Endothelial cell of umbilical vein (primary cell): Measurements from ENCODE around the gene FLVCR2. TPM values are rescaled to one million over a fixed set of nuclear protein-coding genes. Genes with fewer than 3 reads are reported as not detected.

Experiments used
- BruUV-seq: library from RNA; stranded (reverse); fragments of 400-500 nt; replicated peaks from 2 replicates; lab custom pipeline; 2021; lab: Mats Ljungman, UMichigan
- CTCF ChIA-PET: fragments of 300-600, 350-600 bp; sonication (Branson Sonifier 250); formaldehyde crosslinking; loops from one replicate; lab custom pipeline; 2021; ENCODE audit warnings: antibody characterized with exemption, inconsistent platforms; lab: Charles Lee
- POLR2A ChIA-PET: fragments of 300-600, 350-600 bp; sonication (Branson Sonifier 250); formaldehyde crosslinking; loops from one replicate; lab custom pipeline; 2021; ENCODE audit warnings: antibody characterized with exemption, inconsistent platforms; lab: Charles Lee
- DNase-seq: peaks from one replicate; pipeline ENCODE4 v3.0.0-alpha.2; 2011; ENCODE audit warnings: low read depth, low spot score
- FAIRE-seq: peaks from 2 replicates; lab custom pipeline; 2011; peaks lifted over from hg19 to GRCh38; lab: Jason Lieb, UNC
- H2AFZ ChIP-seq: 2 replicates; pipeline ENCODE4 v1.6.0; 2012; ENCODE audit warnings: low read depth, low read length, control low read depth, inconsistent platforms
- H3K27ac ChIP-seq: 2 replicates; pipeline ENCODE4 v1.5.1; 2011; ENCODE audit warnings: low read depth, mild to moderate bottlenecking, control low read depth, low read length, moderate library complexity; ENCODE audit not compliant: insufficient read depth
- H3K27me3 ChIP-seq, 2 experiments: 2 replicates each; pipeline versions ENCODE4 v1.6.0 to v1.6.1; 2011; ENCODE audit warnings: low read length in 2 of 2, mixed read lengths in 1 of 2; ENCODE audit not compliant: control insufficient read depth in 2 of 2, insufficient read depth in 2 of 2
- H3K36me3 ChIP-seq, 2 experiments: 2 replicates in 1 of 2; 3 replicates in 1 of 2; pipeline ENCODE4 v1.5.1; 2011; ENCODE audit warnings: low read length in 2 of 2, mild to moderate bottlenecking in 1 of 2, moderate library complexity in 1 of 2; ENCODE audit not compliant: control insufficient read depth in 2 of 2, insufficient read depth in 2 of 2; ENCODE audit errors: extremely low read depth in 1 of 2
- H3K4me1 ChIP-seq: 3 replicates; pipeline ENCODE4 v1.5.1; 2011; ENCODE audit warnings: mild to moderate bottlenecking, low read length; ENCODE audit not compliant: control insufficient read depth, insufficient read depth; ENCODE audit errors: extremely low read depth
- H3K4me2 ChIP-seq: 2 replicates; pipeline ENCODE4 v1.6.1; 2011; ENCODE audit warnings: low read length, control low read depth, mixed read lengths; ENCODE audit not compliant: insufficient read depth
- H3K4me3 ChIP-seq, 3 experiments: fragments of 200-600 bp in 1 of 3; sonication (generic), shearing (Covaris generic) in 1 of 3; replicated peaks in 1 of 3; 2 replicates each; pipeline ENCODE4 v1.5.1; 2011 to 2016; ENCODE audit warnings: control low read depth in 3 of 3, low read length in 3 of 3, mild to moderate bottlenecking in 2 of 3, inconsistent platforms in 1 of 3, low read depth in 1 of 3, moderate library complexity in 1 of 3; ENCODE audit not compliant: insufficient read depth in 1 of 3
- H3K79me2 ChIP-seq: 2 replicates; pipeline ENCODE4 v1.6.0; 2012; ENCODE audit warnings: low read length, inconsistent platforms; ENCODE audit not compliant: control insufficient read depth, insufficient read depth
- H3K9ac ChIP-seq: replicated peaks from 2 replicates; pipeline ENCODE3; 2011; ENCODE audit warnings: low read length, control low read depth; ENCODE audit not compliant: insufficient read depth; ENCODE audit errors: extremely low read depth
- H3K9me1 ChIP-seq: replicated peaks from 3 replicates; pipeline ENCODE4 v1.6.0; 2011; ENCODE audit warnings: mild to moderate bottlenecking, low read length; ENCODE audit not compliant: control insufficient read depth, insufficient read depth; ENCODE audit errors: extremely low read depth
- H3K9me3 ChIP-seq: replicated peaks from 2 replicates; pipeline ENCODE4 v1.5.1; 2012; ENCODE audit warnings: low read length, inconsistent platforms; ENCODE audit not compliant: control insufficient read depth, insufficient read depth
- H4K20me1 ChIP-seq: replicated peaks from 2 replicates; pipeline ENCODE3; 2011; ENCODE audit warnings: mild to moderate bottlenecking, low read length; ENCODE audit not compliant: control insufficient read depth, insufficient read depth; ENCODE audit errors: extremely low read depth
- EZH2 ChIP-seq: IDR thresholded peaks from 2 replicates; pipeline ENCODE4 v1.6.1; 2012; ENCODE audit warnings: borderline replicate concordance, low read depth, mild to moderate bottlenecking, moderate library complexity, low read length, inconsistent platforms; ENCODE audit not compliant: severe bottlenecking
- FOS ChIP-seq: IDR thresholded peaks from 2 replicates; pipeline ENCODE4 v1.6.1; 2011; ENCODE audit warnings: mild to moderate bottlenecking, low read length, moderate library complexity, borderline replicate concordance; ENCODE audit not compliant: insufficient read depth
- GATA2 ChIP-seq: IDR thresholded peaks from 2 replicates; pipeline ENCODE4 v1.7.0; 2011; ENCODE audit warnings: low read depth, mild to moderate bottlenecking, moderate library complexity, mixed read lengths, low read length; ENCODE audit not compliant: insufficient read length, insufficient read depth
- JUN ChIP-seq: IDR thresholded peaks from 2 replicates; pipeline ENCODE4 v1.6.1; 2011; ENCODE audit warnings: borderline replicate concordance, low read depth; ENCODE audit not compliant: insufficient read length, insufficient read depth
- MYC ChIP-seq: IDR thresholded peaks from one replicate; pipeline ENCODE4 v1.6.1; 2011; ENCODE audit warnings: mild to moderate bottlenecking, low read depth, low read length
- POLR2A ChIP-seq: IDR thresholded peaks from 2 replicates; pipeline ENCODE4 v1.6.1; 2012; ENCODE audit warnings: low read depth, mild to moderate bottlenecking, control low read depth, low read length
- POLR2AphosphoS5 ChIP-seq: IDR thresholded peaks from 2 replicates; pipeline ENCODE4 v1.6.1; 2012; ENCODE audit warnings: low read depth, mild to moderate bottlenecking, control low read depth, low read length, moderate library complexity; ENCODE audit not compliant: insufficient read depth
- dilution Hi-C: fragments of 300-500 bp; cut with MboI; formaldehyde crosslinking; loops from one replicate; pipeline ENCODE4 v1.15.0; 2019; ENCODE audit warnings: low sequenced_read_pairs; ENCODE audit not compliant: extremely low pct_ligation_motif_present
- intact Hi-C: fragments of 100-400 bp; cut with micrococcal nuclease; formaldehyde crosslinking; loops from one replicate; pipeline ENCODE4 v1.10.0; 2022
- polyA plus RNA-seq, 4 experiments: library from polyadenylated mRNA; depleted of rRNA in 3 of 4; stranded (reverse) in 3 of 4; unstranded in 1 of 4; fragments of >200 nt; gene quantifications; 2 replicates each; pipeline versions ENCODE4 v1.2.1 to v1.2.3, GENCODE V29; 2011 to 2012; ENCODE audit warnings: missing spikeins in 1 of 4
- total RNA-seq: library from RNA; stranded (reverse); gene quantifications from 2 replicates; pipeline ENCODE4 v1.2.3, GENCODE V29; 2021
- TF ChIP-seq, protein P1 (sequence below), 2 donors: IDR thresholded peaks; 1 replicate in 1 of 2; 2 replicates in 1 of 2; pipeline ENCODE4 v1.5.1; 2011; ENCODE audit warnings: low read length in 2 of 2, mild to moderate bottlenecking in 2 of 2, moderate library complexity in 2 of 2, control low read depth in 1 of 2, inconsistent platforms in 1 of 2, low read depth in 1 of 2; ENCODE audit not compliant: insufficient read depth in 1 of 2; ENCODE audit errors: extremely low read depth in 1 of 2
- TF ChIP-seq, protein P2 (sequence below): IDR thresholded peaks from 2 replicates; pipeline ENCODE4 v1.6.1; 2011; ENCODE audit not compliant: insufficient read depth, insufficient read length

Gene FLVCR2
- total and polyA plus RNA-seq, 2 donors (not counting 3 experiments of a cell fraction or from before 2014, with no cell fraction given): 1.4 to 4.9 TPM

DNA sequence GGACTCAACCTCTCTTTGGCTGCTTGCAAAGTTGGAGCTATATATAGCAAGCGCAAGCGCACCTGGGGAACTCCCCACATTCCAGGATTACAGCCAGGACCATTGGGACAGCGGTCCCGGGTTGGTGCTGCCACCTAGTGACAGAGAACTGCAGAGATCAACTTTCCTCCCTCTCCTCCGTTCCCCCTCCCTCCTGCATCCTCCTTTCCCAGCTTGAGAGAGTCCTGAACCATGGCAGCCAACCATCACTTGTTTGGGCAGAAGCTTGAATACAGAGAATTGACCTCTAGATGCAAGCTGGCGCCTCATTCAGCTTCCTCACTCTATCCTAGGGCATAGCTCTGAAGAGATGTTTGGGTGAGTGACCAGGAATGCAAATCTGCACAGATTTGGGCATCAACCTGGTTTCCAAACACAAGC lies 17.4 kb upstream of the FLVCR2 start:
- no peak overlapping the region for H3K27ac ChIP-seq
- no peaks in the 10 kb centered on the region for H3K9me3 ChIP-seq
- H3K27me3 ChIP-seq: peaks cover 0 to 4% of the 10 kb centered on the region in 2 experiments
- H4K20me1 ChIP-seq: no peaks in the 10 kb centered on the region
- no TSS peak for BruUV-seq
- no peak overlapping the region for H3K9ac ChIP-seq
- intact Hi-C loops (loop anchor here (1.0 to 10.0 kb wide), 7 partner anchors 25 to 426 kb away; no protein-coding TSS in a partner anchor), dilution Hi-C loops (no loop called here)
- no peaks in the 10 kb centered on the region for H3K4me1 ChIP-seq
- peak; percentile 76 for DNase-seq
- peak; percentile 96 for FAIRE-seq
- H3K4me3 ChIP-seq: no peak overlapping the region
- H2AFZ ChIP-seq: no peak overlapping the region
- H3K79me2 ChIP-seq: no peaks in the 10 kb centered on the region
- H3K36me3 ChIP-seq: no peaks in the 10 kb centered on the region
- no peaks in the 10 kb centered on the region for H3K9me1 ChIP-seq
- POLR2A ChIA-PET: interaction anchor here (1.4 kb wide), 1 partner anchor 250 kb away, joined by 3 read pairs; no protein-coding TSS in a partner anchor
- CTCF ChIA-PET: interaction anchor here (0.5 to 5.3 kb wide), 54 partner anchors 8 to 700 kb away, joined by 3 to 89 read pairs (median 5); partner anchors contain the start of genes BATF, JDP2 and TTLL5
- H3K4me2 ChIP-seq: no peak overlapping the region
- TF ChIP-seq EZH2: no peak
- TF ChIP-seq, protein P1, sequence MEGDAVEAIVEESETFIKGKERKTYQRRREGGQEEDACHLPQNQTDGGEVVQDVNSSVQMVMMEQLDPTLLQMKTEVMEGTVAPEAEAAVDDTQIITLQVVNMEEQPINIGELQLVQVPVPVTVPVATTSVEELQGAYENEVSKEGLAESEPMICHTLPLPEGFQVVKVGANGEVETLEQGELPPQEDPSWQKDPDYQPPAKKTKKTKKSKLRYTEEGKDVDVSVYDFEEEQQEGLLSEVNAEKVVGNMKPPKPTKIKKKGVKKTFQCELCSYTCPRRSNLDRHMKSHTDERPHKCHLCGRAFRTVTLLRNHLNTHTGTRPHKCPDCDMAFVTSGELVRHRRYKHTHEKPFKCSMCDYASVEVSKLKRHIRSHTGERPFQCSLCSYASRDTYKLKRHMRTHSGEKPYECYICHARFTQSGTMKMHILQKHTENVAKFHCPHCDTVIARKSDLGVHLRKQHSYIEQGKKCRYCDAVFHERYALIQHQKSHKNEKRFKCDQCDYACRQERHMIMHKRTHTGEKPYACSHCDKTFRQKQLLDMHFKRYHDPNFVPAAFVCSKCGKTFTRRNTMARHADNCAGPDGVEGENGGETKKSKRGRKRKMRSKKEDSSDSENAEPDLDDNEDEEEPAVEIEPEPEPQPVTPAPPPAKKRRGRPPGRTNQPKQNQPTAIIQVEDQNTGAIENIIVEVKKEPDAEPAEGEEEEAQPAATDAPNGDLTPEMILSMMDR (IDR thresholded peaks at IDR 0.05; ENCODE audit: extremely low read depth in 1 of 2, insufficient read depth in 1 of 2, low read depth in 1 of 2, low read length in 2 of 2): peak; percentile 88 to 90

DNA sequence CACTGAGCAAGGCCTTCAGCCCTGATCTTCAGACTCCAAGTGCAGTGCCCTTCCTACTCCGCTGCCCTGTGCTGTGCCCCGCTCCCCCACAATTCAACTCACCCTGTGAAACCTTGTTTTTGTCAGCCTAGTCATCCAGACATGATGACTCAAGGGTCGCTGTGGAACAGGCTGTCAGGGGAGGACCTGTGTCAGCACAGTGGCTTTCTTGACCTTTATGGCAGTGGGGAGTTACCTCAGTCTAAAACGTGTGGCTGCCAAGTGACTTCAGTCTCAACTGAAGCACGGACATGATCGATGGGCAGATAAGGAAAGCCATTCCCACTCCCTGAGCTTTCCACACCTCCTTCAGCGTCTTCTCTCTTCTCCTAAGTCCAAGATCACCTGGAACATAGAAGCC lies 16.3 kb upstream of the FLVCR2 start:
- Histone ChIP-seq H3K79me2 (no peaks in the 10 kb centered on the region), H3K9me3 (no peaks in the 10 kb centered on the region), H2AFZ (no peak overlapping the region), H3K9me1 (no peaks in the 10 kb centered on the region), H3K4me3 (no peak overlapping the region), H3K27me3 (peaks cover 0 to 1% of the 10 kb centered on the region in 2 experiments), H3K9ac (no peak overlapping the region), H4K20me1 (no peaks in the 10 kb centered on the region), H3K4me2 (no peak overlapping the region), H3K4me1 (no peaks in the 10 kb centered on the region), H3K27ac (no peak overlapping the region), H3K36me3 (no peaks in the 10 kb centered on the region)
- DNase-seq (no peak), FAIRE-seq (no peak)
- dilution Hi-C loops (no loop called here), intact Hi-C loops (loop anchor here (10.0 kb wide), 1 partner anchor 427 kb away; no protein-coding TSS in a partner anchor)
- BruUV-seq: no TSS peak
- TF ChIP-seq POLR2AphosphoS5: no peak
- TF ChIP-seq, protein P2, sequence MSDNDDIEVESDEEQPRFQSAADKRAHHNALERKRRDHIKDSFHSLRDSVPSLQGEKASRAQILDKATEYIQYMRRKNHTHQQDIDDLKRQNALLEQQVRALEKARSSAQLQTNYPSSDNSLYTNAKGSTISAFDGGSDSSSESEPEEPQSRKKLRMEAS: no peak
- no peak for TF ChIP-seq MYC
- TF ChIP-seq POLR2A: no peak
- TF ChIP-seq GATA2: no peak
- no peak for TF ChIP-seq FOS
- no peak for TF ChIP-seq JUN
- TF ChIP-seq, protein P1 (IDR thresholded peaks at IDR 0.05; ENCODE audit: extremely low read depth in 1 of 2, insufficient read depth in 1 of 2, low read depth in 1 of 2, low read length in 2 of 2): no peak
- TF ChIP-seq EZH2: no peak
- ChIA-PET POLR2A (no interaction called here), CTCF (interaction anchor here (1.4 to 5.3 kb wide), 8 partner anchors 10 to 253 kb away, joined by 4 to 89 read pairs (median 26); partner anchors contain the start of genes BATF and JDP2)
